HUES64 (cell line): ENCODE results near the gene SPDYE4.

Experiments used
- H3K27ac ChIP-seq: 2 replicates; pipeline ENCODE4 v1.7.0; 2013; ENCODE audit warnings: low read depth, low read length, inconsistent platforms
- H3K27me3 ChIP-seq: 2 replicates; pipeline ENCODE4 v1.6.1; 2013; ENCODE audit warnings: mild to moderate bottlenecking, low read length; ENCODE audit not compliant: insufficient read depth
- H3K36me3 ChIP-seq: 2 replicates; pipeline ENCODE4 v1.6.1; 2013; ENCODE audit warnings: mild to moderate bottlenecking, low read length; ENCODE audit not compliant: insufficient read depth
- H3K4me1 ChIP-seq: 2 replicates; pipeline ENCODE4 v1.6.1; 2013; ENCODE audit warnings: mild to moderate bottlenecking, low read length, moderate library complexity; ENCODE audit not compliant: insufficient read depth
- H3K4me3 ChIP-seq: 2 replicates; pipeline ENCODE4 v1.5.1; 2013; ENCODE audit warnings: mild to moderate bottlenecking, low read length, moderate library complexity
- H3K9ac ChIP-seq: 2 replicates; pipeline ENCODE4 v1.6.1; 2013; ENCODE audit warnings: mild to moderate bottlenecking, low read depth, low read length
- H3K9me3 ChIP-seq: 2 replicates; pipeline ENCODE4 v1.6.1; 2013; ENCODE audit warnings: low read depth, low read length; ENCODE audit not compliant: insufficient read depth
- WGBS: fragments of 150-250, 120-280 bp; methylation state at CpG from one replicate; pipeline ENCODE4 v1.1.7; 2013; ENCODE audit warnings: missing lambda C conversion rate; 5-methylcytosine and 5-hydroxymethylcytosine counted together

SPDYE4 gene

DNA sequence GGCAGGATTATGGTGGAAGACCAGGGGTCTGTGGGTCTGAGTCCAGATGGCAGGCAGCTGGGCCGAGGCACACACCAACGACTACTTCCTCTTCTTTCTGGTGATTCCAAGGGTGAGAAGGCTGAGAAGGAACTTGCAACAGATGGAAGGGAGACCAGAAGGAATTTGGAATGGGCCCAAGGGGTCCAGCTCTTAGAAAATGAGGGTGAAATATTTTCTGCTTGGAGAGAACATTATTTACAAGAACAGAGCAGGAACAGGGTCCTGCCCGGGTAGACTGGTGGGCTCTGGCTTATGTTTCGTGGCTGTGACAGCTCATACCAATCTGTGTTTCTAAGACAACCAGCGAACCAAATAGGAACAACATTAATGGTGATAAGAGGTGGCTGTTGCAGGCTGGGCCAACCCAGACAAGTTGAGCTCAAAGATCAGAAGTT is 50.3 kb downstream of the SPDYE4 start:
- Histone ChIP-seq H3K36me3 (no peaks in the 10 kb centered on the region), H3K27ac (no peak overlapping the region), H3K9me3 (peaks cover 5% of the 10 kb centered on the region; the same call in 1 of the 2 replicates), H3K9ac (no peak overlapping the region), H3K4me3 (no peak overlapping the region), H3K4me1 (no peaks in the 10 kb centered on the region), H3K27me3 (no peaks in the 10 kb centered on the region)
- WGBS, result 84% methylated on average over 5 of the region's 5 CpGs

DNA sequence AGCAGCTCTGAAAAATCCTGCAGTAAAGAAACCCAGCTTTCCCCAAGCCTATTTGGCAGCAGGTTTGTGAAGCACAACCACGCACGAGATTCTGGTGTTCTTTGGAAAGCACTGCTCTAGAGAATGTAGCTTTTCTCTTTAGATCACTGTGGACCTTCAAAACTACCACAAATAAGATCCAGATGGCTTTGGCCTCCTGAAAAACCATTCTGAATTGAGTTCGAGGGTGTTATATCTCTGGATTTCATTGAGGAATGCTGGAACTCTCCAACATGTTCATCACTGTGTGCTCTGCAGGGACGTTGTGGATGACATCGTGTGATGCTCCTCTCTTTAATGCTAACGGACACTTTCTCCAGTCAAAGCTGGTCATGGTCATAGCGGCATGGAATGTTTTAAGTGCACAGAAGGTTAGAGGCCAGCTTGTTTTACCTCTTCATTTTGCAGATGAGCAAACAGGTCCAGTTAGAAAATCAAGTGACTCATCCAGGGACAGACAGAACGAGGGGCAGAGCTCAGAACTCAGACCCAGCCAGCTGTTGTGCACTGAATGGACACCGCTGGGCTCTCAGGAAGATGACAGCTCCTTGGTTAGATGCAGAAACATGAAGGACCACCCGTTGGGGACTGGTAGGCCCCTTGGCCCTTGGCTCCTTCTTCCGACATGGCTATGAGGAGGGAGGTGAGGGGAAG is 50.9 kb downstream of the SPDYE4 start:
- H3K4me3 ChIP-seq, result no peak overlapping the region

DNA sequence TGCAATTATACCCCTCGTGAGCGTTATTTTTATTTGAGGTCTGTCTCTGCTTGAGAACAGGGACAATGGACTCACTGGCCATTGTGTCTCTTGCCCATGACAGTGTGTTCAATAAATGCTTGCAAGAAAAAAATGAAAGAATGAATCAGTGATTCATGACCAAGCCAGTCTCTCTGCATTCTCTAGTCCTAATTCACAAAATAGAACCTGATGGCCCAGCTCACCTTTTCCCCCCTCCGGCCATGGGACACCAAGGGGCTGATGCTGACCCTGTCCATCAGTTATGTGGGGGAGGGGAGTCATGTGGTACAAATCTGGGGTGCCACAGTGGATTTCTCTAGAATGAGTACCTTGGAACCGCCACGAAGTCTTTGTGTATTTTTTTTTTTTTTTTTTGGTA is 51.9 kb downstream of the SPDYE4 start:
- Histone ChIP-seq H3K27me3 (no peaks in the 10 kb centered on the region), H3K4me1 (no peaks in the 10 kb centered on the region), H3K36me3 (no peaks in the 10 kb centered on the region), H3K27ac (no peak overlapping the region), H3K4me3 (no peak overlapping the region), H3K9ac (no peak overlapping the region), H3K9me3 (peaks cover 5% of the 10 kb centered on the region; the same call in 1 of the 2 replicates)
- WGBS, result 91% methylated on average over 3 of the region's 5 CpGs

More for the DNA sequence above, 50.9 kb downstream of the SPDYE4 start:
- H3K27me3 ChIP-seq, result no peaks in the 10 kb centered on the region
- no peaks in the 10 kb centered on the region for H3K4me1 ChIP-seq
- H3K27ac ChIP-seq, result no peak overlapping the region
- peaks cover 5% of the 10 kb centered on the region; the same call in 1 of the 2 replicates for H3K9me3 ChIP-seq
- 85% methylated on average over 11 of the region's 11 CpGs for WGBS
- H3K9ac ChIP-seq, result no peak overlapping the region
- no peaks in the 10 kb centered on the region for H3K36me3 ChIP-seq

- Histone ChIP-seq H3K9ac (no peak overlapping the region), H3K4me3 (no peak overlapping the region), H3K36me3 (no peaks in the 10 kb centered on the region), H3K4me1 (no peaks in the 10 kb centered on the region), H3K27ac (no peak overlapping the region), H3K9me3 (peaks cover 5% of the 10 kb centered on the region; the same call in 1 of the 2 replicates), H3K27me3 (no peaks in the 10 kb centered on the region)
- WGBS, result 94% methylated on average over 5 of the region's 5 CpGs
Observed at GRCh38 chr17:8705427-8705826, 52.9 kb downstream of the SPDYE4 start.

- peaks cover 5% of the 10 kb centered on the region; the same call in 1 of the 2 replicates for H3K9me3 ChIP-seq
- no peaks in the 10 kb centered on the region for H3K27me3 ChIP-seq
- no peak overlapping the region for H3K9ac ChIP-seq
- H3K36me3 ChIP-seq, result no peaks in the 10 kb centered on the region
- H3K27ac ChIP-seq, result no peak overlapping the region
- H3K4me3 ChIP-seq, result no peak overlapping the region
- H3K4me1 ChIP-seq, result peaks cover 2% of the 10 kb centered on the region
- 90% methylated on average over 7 of the region's 7 CpGs for WGBS
Observed at GRCh38 chr17:8703001-8703400, 55.3 kb downstream of the SPDYE4 start.

DNA sequence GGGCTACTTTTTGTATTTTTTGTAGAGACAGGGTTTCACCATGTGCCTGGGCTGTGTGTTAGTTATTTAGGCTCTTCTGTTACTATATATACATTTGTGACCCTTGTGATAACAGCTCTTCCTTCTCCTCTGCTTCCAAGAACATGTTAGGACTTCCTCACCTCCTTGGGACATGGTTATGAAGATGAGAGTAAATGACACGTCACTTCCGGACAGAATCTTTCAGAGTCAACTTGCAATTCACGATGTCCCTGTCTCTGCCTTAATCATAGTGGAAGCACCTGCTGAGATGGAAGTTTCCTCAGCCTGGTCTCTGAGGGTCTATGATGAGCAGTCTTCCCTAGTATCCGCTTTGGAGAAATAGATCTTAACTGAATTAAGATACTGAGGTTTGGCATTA is 56.6 kb downstream of the SPDYE4 start:
- Histone ChIP-seq H3K4me3 (no peak overlapping the region), H3K9ac (no peak overlapping the region), H3K9me3 (peaks cover 5% of the 10 kb centered on the region; the same call in 1 of the 2 replicates), H3K27me3 (no peaks in the 10 kb centered on the region), H3K4me1 (peaks cover 15% of the 10 kb centered on the region), H3K36me3 (no peaks in the 10 kb centered on the region), H3K27ac (no peak overlapping the region)
- 85% methylated on average over 4 of the region's 4 CpGs for WGBS

GRCh38 chr17:8701221-8701620 is 57.1 kb downstream of the SPDYE4 start:
- peaks cover 18% of the 10 kb centered on the region for H3K4me1 ChIP-seq
- no peak overlapping the region for H3K27ac ChIP-seq
- H3K4me3 ChIP-seq, result no peak overlapping the region
- WGBS, result 93% methylated on average over 9 of the region's 9 CpGs
- H3K36me3 ChIP-seq, result no peaks in the 10 kb centered on the region
- H3K9me3 ChIP-seq, result peaks cover 5% of the 10 kb centered on the region; the same call in 1 of the 2 replicates
- no peak overlapping the region for H3K9ac ChIP-seq
- no peaks in the 10 kb centered on the region for H3K27me3 ChIP-seq
